Keratinocyte (primary cell): ENCODE data around the gene KAT6B.

Source experiments
- CTCF ChIP-seq, 3 experiments: IDR thresholded peaks in 1 of 3; conservative IDR thresholded peaks in 1 of 3; optimal IDR thresholded peaks in 1 of 3; 2 replicates in 2 of 3; 3 replicates in 1 of 3; pipeline versions ENCODE3 to v1.5.1; 2011; ENCODE audit warnings: low read length in 3 of 3, mild to moderate bottlenecking in 3 of 3, moderate library complexity in 2 of 3, control low read depth in 1 of 3, inconsistent platforms in 1 of 3; ENCODE audit not compliant: insufficient read depth in 2 of 3; ENCODE audit errors: extremely low read depth in 1 of 3
- EZH2 ChIP-seq: IDR thresholded peaks from one replicate; pipeline ENCODE4 v1.6.1; 2012; ENCODE audit warnings: inconsistent platforms, mild to moderate bottlenecking, low read length, moderate library complexity

- TF ChIP-seq CTCF (optimal IDR thresholded peaks at IDR 0.05 in 1 of 3, IDR thresholded peaks at IDR 0.05 in 1 of 3, conservative IDR thresholded peaks at IDR 0.05 in 1 of 3; ENCODE audit: extremely low read depth in 1 of 3, insufficient read depth in 2 of 3, low read length in 3 of 3) (no peak), EZH2 (no peak)
Measured at GRCh38 chr10:75079436-75080083, 253.2 kb downstream of the KAT6B start.
